Activated naive CD4-positive, alpha-beta T cell treated with anti-CD3 and anti-CD28 coated beads, Interleukin-2, amount 10 ng/mL, durations not matched to agents 7 days and 5 days (primary cell): ENCODE data around the gene OR4N2.
"Not testable (repeated sequence)": the region's sequence is repeated elsewhere in the genome, so short reads cannot be mapped to it uniquely, and the experiment has no call there.

ENCODE experiments used
- CTCF ChIA-PET: fragments of 350-600 bp; sonication (Branson Sonifier 250); formaldehyde crosslinking; loops from one replicate; lab custom pipeline; 2021; ENCODE audit warnings: antibody characterized with exemption; lab: Charles Lee
- DNase-seq: peaks from one replicate; pipeline ENCODE4 v3.0.0-alpha.2; 2020
- H3K27ac Mint-ChIP-seq: one replicate; pipeline ENCODE4 v1.8.0; 2021; ENCODE audit warnings: mild to moderate bottlenecking, moderate library complexity, mixed read lengths
- H3K27me3 Mint-ChIP-seq: one replicate; pipeline ENCODE4 v1.8.0; 2021; ENCODE audit warnings: mild to moderate bottlenecking, mixed read lengths
- H3K36me3 Mint-ChIP-seq: one replicate; pipeline ENCODE4 v1.8.0; 2021; ENCODE audit warnings: mixed read lengths
- H3K4me1 Mint-ChIP-seq: one replicate; pipeline ENCODE4 v1.8.0; 2021; ENCODE audit warnings: mixed read lengths
- H3K4me3 Mint-ChIP-seq: one replicate; pipeline ENCODE4 v1.8.0; 2021; ENCODE audit warnings: mild to moderate bottlenecking, moderate library complexity, mixed read lengths
- H3K9me3 Mint-ChIP-seq: one replicate; pipeline ENCODE4 v1.8.0; 2021; ENCODE audit warnings: mixed read lengths

The OR4N2 gene

GRCh38 chr14:19803470-19803869 is at the start of gene OR4N2:
OR4N2 (plus strand) TSS chr14:19803770; CDS start chr14:19827449, 23,679 bp downstream.
- H3K27me3 Mint-ChIP-seq, DNase-seq, H3K27ac Mint-ChIP-seq, CTCF ChIA-PET, H3K9me3 Mint-ChIP-seq, H3K4me3 Mint-ChIP-seq, H3K4me1 Mint-ChIP-seq, H3K36me3 Mint-ChIP-seq: not testable (repeated sequence)

GRCh38 chr14:19754172-19754571 is 49.4 kb upstream of the OR4N2 start:
- H3K4me1 Mint-ChIP-seq, result no peaks in the 10 kb centered on the region
- no peak for DNase-seq
- no peak overlapping the region for H3K27ac Mint-ChIP-seq
- peaks cover 4% of the 10 kb centered on the region for H3K27me3 Mint-ChIP-seq
- H3K36me3 Mint-ChIP-seq, result no peaks in the 10 kb centered on the region
- H3K4me3 Mint-ChIP-seq, result no peak overlapping the region
- CTCF ChIA-PET, result no interaction called here
- H3K9me3 Mint-ChIP-seq, result no peaks in the 10 kb centered on the region

- H3K36me3 Mint-ChIP-seq, H3K27me3 Mint-ChIP-seq, H3K4me1 Mint-ChIP-seq, H3K9me3 Mint-ChIP-seq, H3K27ac Mint-ChIP-seq, H3K4me3 Mint-ChIP-seq, DNase-seq: not testable (repeated sequence)
- CTCF ChIA-PET, result interaction anchor here (1.1 kb wide), 1 partner anchor 107 kb away, joined by 3 read pairs; no protein-coding TSS in a partner anchor
These were observed 32.1 kb upstream of the OR4N2 start for GRCh38 chr14:19771491-19771890.

GRCh38 chr14:19771895-19772430 is 31.6 kb upstream of the OR4N2 start:
- H3K36me3 Mint-ChIP-seq, result no peaks in the 10 kb centered on the region
- no peak overlapping the region for H3K27ac Mint-ChIP-seq
- H3K4me3 Mint-ChIP-seq, result no peak overlapping the region
- no peaks in the 10 kb centered on the region for H3K4me1 Mint-ChIP-seq
- no peak for DNase-seq
- CTCF ChIA-PET, result interaction anchor here (1.1 kb wide), 1 partner anchor 106 kb away, joined by 3 read pairs; no protein-coding TSS in a partner anchor
- H3K9me3 Mint-ChIP-seq, result peaks cover 7% of the 10 kb centered on the region
- H3K27me3 Mint-ChIP-seq, result no peaks in the 10 kb centered on the region

GRCh38 chr14:19772454-19772853 is 31.1 kb upstream of the OR4N2 start:
- CTCF ChIA-PET, result interaction anchor here (1.1 kb wide), 1 partner anchor 106 kb away, joined by 3 read pairs; no protein-coding TSS in a partner anchor
- not testable (repeated sequence) for DNase-seq, H3K9me3 Mint-ChIP-seq, H3K4me3 Mint-ChIP-seq, H3K27me3 Mint-ChIP-seq, H3K36me3 Mint-ChIP-seq, H3K4me1 Mint-ChIP-seq, H3K27ac Mint-ChIP-seq

- H3K4me3 Mint-ChIP-seq, H3K27me3 Mint-ChIP-seq, H3K4me1 Mint-ChIP-seq, DNase-seq, H3K9me3 Mint-ChIP-seq, H3K36me3 Mint-ChIP-seq, H3K27ac Mint-ChIP-seq, CTCF ChIA-PET: not testable (repeated sequence)
These were observed 30.4 kb upstream of the OR4N2 start, which contains the start of gene OR4M1 for GRCh38 chr14:19773204-19773603. OR4M1 (plus strand) TSS chr14:19773504; CDS start chr14:19780323, 6,819 bp downstream.

- no peaks in the 10 kb centered on the region for H3K4me1 Mint-ChIP-seq
- no peak for DNase-seq
- H3K27ac Mint-ChIP-seq, result no peak overlapping the region
- CTCF ChIA-PET, result no interaction called here
- H3K27me3 Mint-ChIP-seq, result no peaks in the 10 kb centered on the region
- H3K4me3 Mint-ChIP-seq, result no peak overlapping the region
- peaks cover 7% of the 10 kb centered on the region for H3K9me3 Mint-ChIP-seq
- no peaks in the 10 kb centered on the region for H3K36me3 Mint-ChIP-seq
These were observed 28.0 kb upstream of the OR4N2 start for GRCh38 chr14:19775587-19775986.

GRCh38 chr14:19785848-19786247 is 17.7 kb upstream of the OR4N2 start:
- CTCF ChIA-PET, H3K36me3 Mint-ChIP-seq, H3K4me3 Mint-ChIP-seq, H3K27me3 Mint-ChIP-seq, H3K4me1 Mint-ChIP-seq, H3K9me3 Mint-ChIP-seq, H3K27ac Mint-ChIP-seq, DNase-seq: not testable (repeated sequence)

- CTCF ChIA-PET, H3K36me3 Mint-ChIP-seq, H3K27me3 Mint-ChIP-seq, H3K4me3 Mint-ChIP-seq, H3K4me1 Mint-ChIP-seq, DNase-seq, H3K9me3 Mint-ChIP-seq, H3K27ac Mint-ChIP-seq: not testable (repeated sequence)
These were observed 16.3 kb upstream of the OR4N2 start for GRCh38 chr14:19787318-19787717.

DNA sequence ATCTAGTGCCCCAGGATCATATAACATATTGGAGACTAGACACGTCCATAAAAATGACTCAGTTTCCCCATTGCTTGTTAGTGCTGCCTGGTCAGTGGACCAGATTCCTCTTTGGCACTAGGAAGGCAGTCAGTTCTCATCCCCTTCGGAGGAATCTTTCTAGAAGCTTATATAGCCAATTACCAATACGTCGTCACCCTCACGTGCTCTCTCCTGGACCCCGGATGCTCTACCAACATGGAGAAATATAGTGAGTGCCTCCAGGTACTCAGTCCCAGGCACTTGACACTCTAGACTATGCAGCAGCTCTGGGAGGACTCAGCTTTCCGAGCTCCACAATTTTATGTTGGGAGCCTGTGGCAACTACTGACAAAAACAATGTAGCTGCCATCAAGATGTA is 15.4 kb upstream of the OR4N2 start:
- CTCF ChIA-PET, result not testable (repeated sequence)

DNA sequence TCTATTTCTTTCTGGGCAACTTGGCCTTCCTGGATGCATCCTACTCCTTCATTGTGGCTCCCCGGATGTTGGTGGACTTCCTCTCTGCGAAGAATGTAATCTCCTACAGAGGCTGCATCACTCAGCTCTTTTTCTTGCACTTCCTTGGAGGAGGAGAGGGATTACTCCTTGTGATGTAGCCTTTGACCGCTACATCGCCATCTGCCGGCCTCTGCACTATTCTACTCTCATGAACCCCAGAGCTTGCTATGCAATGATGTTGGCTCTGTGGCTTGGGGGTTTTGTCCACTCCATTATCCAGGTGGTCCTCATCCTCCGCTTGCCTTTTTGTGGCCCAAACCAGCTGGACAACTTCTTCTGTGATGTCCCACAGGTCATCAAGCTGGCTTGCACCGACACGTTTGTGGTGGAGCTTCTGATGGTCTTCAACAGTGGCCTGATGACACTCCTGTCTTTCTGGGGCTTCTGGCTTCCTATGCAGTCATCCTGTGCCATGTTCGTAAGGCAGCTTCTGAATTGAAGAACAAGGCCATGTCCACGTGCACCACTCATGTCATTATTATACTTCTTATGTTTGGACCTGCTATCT is 7.0 kb upstream of the OR4N2 start:
- H3K27ac Mint-ChIP-seq, H3K4me3 Mint-ChIP-seq, H3K9me3 Mint-ChIP-seq, H3K27me3 Mint-ChIP-seq, H3K36me3 Mint-ChIP-seq, DNase-seq, H3K4me1 Mint-ChIP-seq, CTCF ChIA-PET: not testable (repeated sequence)

More for the DNA sequence above, 15.4 kb upstream of the OR4N2 start:
- not testable (repeated sequence) for DNase-seq, H3K27ac Mint-ChIP-seq, H3K4me1 Mint-ChIP-seq, H3K36me3 Mint-ChIP-seq, H3K4me3 Mint-ChIP-seq, H3K9me3 Mint-ChIP-seq, H3K27me3 Mint-ChIP-seq

DNA sequence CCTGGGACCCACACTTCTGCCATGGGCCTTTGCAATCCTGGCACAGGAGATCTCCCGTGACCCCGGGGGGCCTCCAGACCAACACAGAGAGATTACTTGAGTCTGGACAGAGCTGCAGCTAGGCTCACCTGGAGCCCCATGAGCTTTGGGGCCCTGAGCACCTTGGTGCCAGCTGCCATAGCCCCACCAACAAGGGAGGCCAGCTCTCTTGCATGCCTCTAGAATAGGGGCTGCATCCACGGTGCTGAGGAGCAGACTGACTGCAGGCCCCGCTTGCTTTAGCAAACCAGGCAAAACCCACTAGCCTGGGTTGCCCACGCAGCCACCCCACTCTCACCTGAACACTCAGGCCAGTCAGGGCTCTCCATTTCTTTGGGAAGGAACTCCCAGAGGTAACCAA is 3.7 kb upstream of the OR4N2 start:
- no peaks in the 10 kb centered on the region for H3K36me3 Mint-ChIP-seq
- H3K4me3 Mint-ChIP-seq, result no peak overlapping the region
- CTCF ChIA-PET, result no interaction called here
- DNase-seq, result no peak
- H3K9me3 Mint-ChIP-seq, result peaks cover 2% of the 10 kb centered on the region
- H3K27me3 Mint-ChIP-seq, result no peaks in the 10 kb centered on the region
- H3K4me1 Mint-ChIP-seq, result no peaks in the 10 kb centered on the region
- H3K27ac Mint-ChIP-seq, result no peak overlapping the region

GRCh38 chr14:19800282-19801117 is 3.1 kb upstream of the OR4N2 start:
- H3K4me1 Mint-ChIP-seq, result no peaks in the 10 kb centered on the region
- no peak overlapping the region for H3K27ac Mint-ChIP-seq
- H3K36me3 Mint-ChIP-seq, result no peaks in the 10 kb centered on the region
- CTCF ChIA-PET, result no interaction called here
- no peak for DNase-seq
- H3K9me3 Mint-ChIP-seq, result peaks cover 2% of the 10 kb centered on the region
- H3K4me3 Mint-ChIP-seq, result no peak overlapping the region
- H3K27me3 Mint-ChIP-seq, result no peaks in the 10 kb centered on the region

- no peak overlapping the region for H3K27ac Mint-ChIP-seq
- no peaks in the 10 kb centered on the region for H3K4me1 Mint-ChIP-seq
- CTCF ChIA-PET, result no interaction called here
- no peaks in the 10 kb centered on the region for H3K36me3 Mint-ChIP-seq
- no peaks in the 10 kb centered on the region for H3K27me3 Mint-ChIP-seq
- peaks cover 2% of the 10 kb centered on the region for H3K9me3 Mint-ChIP-seq
- DNase-seq, result no peak
- no peak overlapping the region for H3K4me3 Mint-ChIP-seq
These were observed 2.5 kb upstream of the OR4N2 start for GRCh38 chr14:19801118-19801464.
